CMK (cell line): Measurements from ENCODE around the gene CERS5.
"Not testable (repeated sequence)": the region's sequence is repeated elsewhere in the genome, so short reads cannot be mapped to it uniquely, and the experiment has no call there.

ENCODE experiments used
- DNase-seq: peaks from one replicate; pipeline ENCODE4 v3.0.0-alpha.2; 2010; ENCODE audit warnings: low read depth

The CERS5 gene

DNA sequence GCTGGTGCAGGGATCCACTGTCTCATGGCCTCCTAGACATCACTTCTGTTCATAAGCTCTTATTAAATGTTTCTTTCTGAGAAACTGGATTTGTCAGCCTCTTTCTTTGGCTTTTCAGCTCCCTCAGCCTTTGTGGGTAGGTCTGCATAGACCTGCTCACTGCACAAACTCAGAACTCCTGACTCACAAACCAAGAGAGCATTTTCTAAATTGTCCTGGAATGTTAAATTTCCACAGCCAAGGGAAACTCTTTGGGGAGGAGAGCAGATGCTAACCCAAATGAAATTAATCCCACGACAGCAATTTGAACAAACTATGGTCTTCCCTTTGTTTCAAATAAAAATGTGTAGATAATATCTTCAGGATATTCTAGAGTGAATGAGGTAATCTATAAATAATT is 19.5 kb upstream of the CERS5 start:
- DNase-seq = no peak

DNA sequence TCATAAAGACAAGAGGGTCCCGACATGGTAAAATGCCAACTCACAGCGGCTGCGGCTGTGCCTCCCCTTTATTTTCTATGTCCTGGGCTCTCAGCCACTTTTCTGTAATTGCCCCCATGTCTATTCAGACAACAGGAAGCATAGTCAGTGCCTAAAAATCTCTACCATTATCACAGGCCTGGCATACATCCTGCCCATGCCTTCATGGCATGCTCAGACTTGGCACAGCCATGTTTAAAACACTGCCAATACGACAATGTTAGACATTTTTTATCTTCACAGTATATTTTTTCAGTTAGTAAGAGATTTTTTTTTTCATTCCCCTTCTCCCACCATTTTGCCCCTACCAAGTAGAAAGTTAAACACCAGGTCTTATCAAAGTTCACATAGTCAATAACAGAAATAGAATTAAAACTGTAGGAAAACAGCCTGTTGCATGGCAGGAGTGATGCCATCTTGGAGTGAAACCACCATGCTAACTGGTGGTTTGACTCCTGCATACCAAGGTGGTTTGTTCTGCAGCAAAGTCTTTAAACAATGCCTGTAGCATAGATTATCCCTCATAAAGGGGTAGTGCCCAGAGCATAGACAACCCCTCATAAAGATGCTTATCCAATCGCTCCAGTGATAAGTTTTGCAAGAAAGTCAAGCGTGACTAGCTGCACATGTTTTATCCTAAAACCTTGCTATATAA is 18.9 kb upstream of the CERS5 start:
- no peak for DNase-seq

- DNase-seq = no peak
Measured at GRCh38 chr12:50185301-50185895, 18.2 kb upstream of the CERS5 start.

GRCh38 chr12:50184261-50184660 is 17.1 kb upstream of the CERS5 start:
- DNase-seq = no peak

DNA sequence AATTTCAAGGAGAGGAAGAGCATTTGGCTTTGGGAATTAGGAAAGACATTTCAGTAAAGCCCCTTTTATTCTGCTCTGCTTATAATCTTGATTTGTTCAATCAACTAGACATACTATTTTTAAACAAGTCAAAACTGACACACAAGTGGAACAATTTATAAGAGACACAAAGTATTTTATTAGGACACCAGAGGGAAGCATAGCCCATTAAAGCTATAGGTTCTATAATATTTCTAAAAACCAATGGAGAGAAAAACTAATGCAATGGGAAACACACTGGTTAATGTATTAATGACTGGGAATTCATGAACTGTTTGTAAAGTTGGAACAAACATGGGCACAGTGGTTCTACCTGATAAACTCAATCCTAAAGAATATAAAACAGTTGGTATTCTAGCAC is 15.3 kb upstream of the CERS5 start:
- no peak for DNase-seq

DNA sequence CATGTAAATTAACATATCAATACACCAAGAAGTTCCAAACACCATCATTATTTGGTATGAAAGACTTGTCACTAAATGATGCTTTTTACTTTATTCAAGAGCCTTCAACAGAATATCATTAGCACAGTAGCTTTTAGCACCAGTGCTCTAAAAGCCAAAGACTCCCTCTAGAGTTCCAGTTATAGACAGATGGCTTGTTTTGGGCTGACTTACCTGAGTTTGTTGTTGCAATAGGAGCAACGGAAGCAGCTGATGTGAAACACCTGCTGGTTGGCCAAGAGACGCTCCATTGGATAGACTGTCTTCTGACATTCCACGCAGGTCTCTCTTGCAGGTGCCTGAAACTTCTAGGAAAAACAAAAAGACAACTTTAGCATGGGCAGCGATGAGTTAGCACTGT is 14.5 kb upstream of the CERS5 start:
- DNase-seq = no peak

- no peak for DNase-seq
Measured at GRCh38 chr12:50175716-50176026, 8.5 kb upstream of the CERS5 start.

DNA sequence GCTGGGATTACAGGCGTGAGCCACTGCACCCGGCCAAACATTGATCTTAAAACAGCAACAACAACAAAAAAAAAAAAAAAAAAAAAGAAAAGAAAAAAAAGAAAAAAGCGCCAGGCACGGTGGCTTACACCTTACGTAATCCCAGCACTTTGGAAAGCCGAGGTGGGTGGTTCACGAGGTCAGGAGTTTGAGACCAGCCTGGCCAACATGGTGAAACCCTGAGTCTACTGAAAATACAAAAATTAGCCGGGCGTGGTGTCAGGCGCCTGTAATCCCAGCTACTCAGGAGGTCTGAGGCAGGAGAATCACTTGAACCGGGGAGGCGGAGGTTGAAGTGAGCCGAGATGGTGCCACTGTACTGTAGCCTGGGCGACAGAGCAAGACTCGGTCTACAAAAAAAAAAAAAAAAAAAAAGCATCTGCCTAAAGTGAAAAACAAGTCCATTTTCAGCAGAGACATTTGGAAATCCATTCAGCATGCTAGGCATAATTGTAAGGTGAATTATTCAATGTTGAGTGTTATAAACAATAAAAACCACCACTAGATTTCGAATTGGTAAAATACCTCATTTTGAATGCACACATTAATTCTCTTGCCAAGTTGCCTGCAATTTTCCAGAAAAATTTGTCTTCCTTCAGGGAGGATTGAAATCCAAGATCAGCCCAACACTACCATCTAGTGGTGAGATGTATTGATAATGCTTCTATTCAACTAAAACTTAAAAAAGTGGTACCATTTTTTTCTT is 8.0 kb upstream of the CERS5 start:
- peak; percentile 56 for DNase-seq

DNA sequence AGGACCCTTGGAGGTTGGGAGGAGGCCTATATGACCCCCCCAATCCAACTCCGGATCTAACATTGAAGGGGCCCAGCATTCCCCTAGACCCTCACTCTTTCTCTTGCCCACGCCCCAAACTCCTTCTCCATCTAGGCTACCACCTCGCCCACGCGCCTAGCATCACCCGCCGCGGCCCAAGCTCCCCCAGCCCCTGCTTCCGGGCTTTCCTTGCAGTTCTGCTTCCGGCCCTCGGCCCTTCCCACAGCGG is 445 bp downstream of the CERS5 start:
- peak; percentile 60 for DNase-seq

DNA sequence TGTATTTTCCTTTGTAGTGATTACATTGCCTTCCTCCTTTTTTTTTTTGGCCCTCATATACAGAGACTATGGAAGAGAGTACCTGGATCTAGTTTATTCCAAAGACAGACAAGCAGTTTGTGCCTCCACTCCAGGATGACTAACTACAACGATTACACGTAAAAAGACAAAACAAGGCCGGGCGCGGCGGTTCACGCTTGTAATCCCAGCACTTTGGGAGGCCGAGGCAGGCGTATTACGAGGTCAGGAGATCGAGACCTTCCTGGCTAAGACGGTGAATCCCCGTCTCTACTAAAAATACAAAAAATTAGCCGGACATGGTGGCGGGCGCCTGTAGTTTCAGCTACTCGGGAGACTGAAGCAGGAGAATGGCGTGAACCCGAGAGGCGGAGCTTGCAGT is 2.2 kb downstream of the CERS5 start:
- DNase-seq = no peak

GRCh38 chr12:50162230-50162629 is 4.9 kb downstream of the CERS5 start:
- DNase-seq = no peak

DNA sequence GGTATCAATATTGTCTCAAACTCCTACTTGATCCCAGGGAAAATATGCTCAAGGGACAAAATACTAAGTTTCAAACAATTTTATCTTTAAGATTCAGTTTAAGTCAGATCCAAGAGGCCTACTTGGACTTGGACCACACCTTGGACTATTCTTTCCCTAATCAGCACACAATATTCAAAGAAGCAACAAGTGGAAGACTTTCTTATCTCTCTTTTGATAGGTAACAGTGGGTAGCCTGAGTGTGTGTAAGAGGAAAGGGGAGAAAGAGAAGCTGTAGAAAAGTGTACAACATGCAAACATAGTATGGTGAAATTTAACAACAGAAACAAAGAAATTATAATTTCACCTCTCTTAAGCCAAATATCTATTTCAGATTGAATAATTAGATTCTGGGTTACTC is 6.5 kb downstream of the CERS5 start:
- DNase-seq = no peak

DNA sequence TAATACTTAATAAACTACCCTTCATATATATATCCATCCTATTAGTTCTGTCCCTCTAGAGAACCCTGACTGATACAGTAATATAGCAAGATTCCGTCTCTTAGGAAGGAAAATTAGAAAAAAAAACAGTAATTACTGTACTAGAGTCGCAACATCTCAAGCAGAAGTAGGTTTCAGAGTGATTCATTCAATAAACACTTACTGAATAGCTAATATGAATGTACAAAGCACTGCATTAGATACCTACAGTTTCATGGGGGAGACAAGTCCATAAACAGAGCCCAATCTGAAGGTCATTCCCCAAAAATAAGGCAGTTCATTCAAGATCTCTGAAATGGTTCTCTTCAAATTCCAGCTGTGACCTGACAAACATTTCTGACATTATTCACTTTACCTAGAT is 9.9 kb downstream of the CERS5 start:
- no peak for DNase-seq

GRCh38 chr12:50156641-50157040 is 10.5 kb downstream of the CERS5 start:
- DNase-seq = no peak

DNA sequence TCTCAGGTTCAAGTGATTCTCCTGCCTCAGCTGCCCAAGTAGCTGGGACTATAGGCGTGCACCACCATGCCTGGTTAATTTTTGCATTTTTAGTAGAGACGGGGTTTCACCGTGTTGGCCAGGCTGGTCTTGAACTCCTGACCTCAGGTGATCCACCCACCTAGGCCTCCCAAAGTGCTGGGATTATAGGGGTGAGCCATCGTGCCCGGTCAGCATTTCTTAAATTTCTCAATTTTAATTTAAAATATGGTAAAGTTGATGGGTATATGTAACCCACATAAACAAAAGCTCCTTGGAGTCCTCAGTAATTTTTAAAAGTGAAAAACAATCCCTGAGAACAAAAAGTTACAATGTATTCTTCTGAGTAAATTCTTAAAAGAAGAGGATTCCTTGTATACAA is 12.2 kb downstream of the CERS5 start:
- DNase-seq = not testable (repeated sequence)

DNA sequence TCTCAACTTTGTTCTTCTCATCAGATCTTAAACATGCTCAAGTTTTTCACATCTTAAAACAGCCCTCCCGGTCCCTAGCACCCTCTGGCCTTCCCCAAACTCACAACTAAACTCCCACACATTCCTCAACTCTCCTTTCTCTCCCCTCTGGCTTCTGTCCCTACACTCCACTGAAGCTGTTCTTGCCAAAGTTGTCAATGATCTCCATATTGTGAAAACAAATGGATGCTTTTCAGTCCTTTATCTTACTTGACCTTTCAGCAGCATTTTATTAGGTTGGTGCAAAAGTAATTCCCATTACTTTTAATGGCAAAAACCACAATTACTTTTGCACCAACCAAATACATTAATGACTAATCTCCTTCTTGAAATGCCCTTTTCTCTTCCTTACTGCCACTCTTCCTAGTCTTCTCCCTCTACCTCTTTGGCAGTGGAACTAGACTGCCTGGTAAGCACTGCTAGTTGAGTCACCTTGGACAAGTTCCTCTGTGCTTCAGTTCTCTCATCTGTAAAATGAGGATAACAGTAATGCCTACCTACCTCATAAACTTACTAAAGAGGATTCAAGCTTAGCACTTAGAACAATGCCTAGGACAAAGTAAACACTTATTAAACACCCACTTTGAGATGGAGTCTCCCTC is 16.0 kb downstream of the CERS5 start:
- no peak for DNase-seq

DNA sequence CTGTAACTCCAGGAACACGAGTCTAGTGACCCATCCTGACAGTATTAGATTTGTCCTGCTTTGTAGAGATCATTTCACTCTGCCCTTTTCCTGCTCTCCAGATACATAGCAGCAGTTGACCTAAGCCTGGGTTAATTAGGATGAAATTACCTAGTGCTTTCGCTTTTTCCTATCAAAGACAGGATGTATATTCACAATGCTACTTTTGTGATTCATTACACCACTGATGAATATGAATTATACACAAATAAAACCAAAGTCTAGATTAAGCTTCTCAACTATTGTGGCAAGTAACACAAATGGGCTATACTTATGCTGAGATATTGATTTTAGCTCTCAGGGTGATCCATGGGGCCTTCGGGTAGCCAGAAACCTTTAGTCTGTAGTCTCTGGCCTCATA is 17.9 kb downstream of the CERS5 start:
- DNase-seq = no peak

- not testable (repeated sequence) for DNase-seq
Measured at GRCh38 chr12:50148011-50148410, 19.2 kb downstream of the CERS5 start.

DNA sequence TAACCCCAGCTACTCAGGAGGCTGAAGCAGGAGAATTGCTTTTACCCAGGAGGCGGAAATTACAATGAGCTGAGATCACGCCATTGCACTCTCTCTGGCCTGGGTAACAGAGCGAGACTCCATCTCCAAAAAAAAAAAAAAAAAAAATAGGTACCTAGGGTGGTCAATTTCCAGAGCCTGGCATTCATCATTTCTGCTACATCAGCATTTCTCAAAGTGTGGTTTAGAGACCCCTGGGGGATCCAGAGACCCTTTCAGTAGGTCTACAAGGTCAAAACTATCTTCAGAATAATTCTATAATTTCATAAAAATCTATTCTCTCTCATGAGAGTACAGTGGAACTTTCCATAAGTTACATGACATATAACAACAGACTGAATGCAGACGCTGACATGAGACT is 19.9 kb downstream of the CERS5 start:
- no peak for DNase-seq

GRCh38 chr12:50145439-50145838 is 21.7 kb downstream of the CERS5 start:
- no peak for DNase-seq

- DNase-seq = no peak
Measured at GRCh38 chr12:50142993-50143392, 24.2 kb downstream of the CERS5 start.

DNA sequence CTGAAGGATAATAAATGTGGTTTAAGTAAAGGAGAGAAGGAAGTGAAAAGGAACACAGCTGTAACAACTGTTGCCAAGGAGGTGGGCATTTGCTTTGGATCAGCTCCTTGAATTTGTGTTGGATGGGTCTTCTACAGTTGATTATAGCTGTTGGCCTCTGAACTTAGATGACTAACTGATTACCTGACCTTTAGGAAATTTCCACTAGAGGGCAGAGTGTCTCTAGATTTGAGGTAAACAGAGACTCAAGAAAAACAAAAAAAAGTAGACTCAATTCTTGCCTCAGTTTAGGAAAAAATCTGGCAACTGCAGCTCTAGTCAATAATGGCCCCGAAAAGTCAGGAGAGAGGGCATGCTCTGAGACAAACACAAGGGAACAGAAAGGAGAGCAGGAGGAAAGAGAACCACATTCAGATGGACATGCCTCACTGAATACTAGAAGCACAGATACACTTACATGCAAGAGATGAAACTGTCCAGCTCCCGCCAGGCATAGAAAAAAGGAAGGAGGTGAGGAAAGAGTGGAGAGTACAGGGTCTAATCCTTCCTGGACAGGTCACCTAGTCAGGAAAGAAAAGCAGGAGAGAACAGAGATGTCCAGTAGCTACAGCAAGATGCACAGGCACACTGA is 34.5 kb downstream of the CERS5 start:
- DNase-seq = no peak

- no peak for DNase-seq
Measured at GRCh38 chr12:50129290-50129689, 37.9 kb downstream of the CERS5 start.
